Thyroid gland (tissue), 4 donors: ENCODE data around the gene ZNF423.

Experiments
- CTCF ChIP-seq, 6 experiments: fragments of 200-600 bp in 3 of 6; fragments of 450-650 bp in 3 of 6; sonication (generic) in 3 of 6; IDR thresholded peaks; one replicate each; pipeline ENCODE4 v1.5.1; 2016 to 2019; ENCODE audit warnings: antibody characterized with exemption in 6 of 6, mild to moderate bottlenecking in 2 of 6, inconsistent platforms in 1 of 6, moderate library complexity in 1 of 6
- POLR2A ChIP-seq, 2 donors: fragments of 450-650 bp; IDR thresholded peaks; one replicate each; pipeline ENCODE4 v1.6.1; 2017; ENCODE audit warnings: antibody characterized with exemption in 2 of 2, mild to moderate bottlenecking in 2 of 2, moderate library complexity in 1 of 2

- TF ChIP-seq CTCF (IDR thresholded peaks at IDR 0.05) = no peak
- TF ChIP-seq POLR2A (IDR thresholded peaks at IDR 0.05) = no peak
These were observed 397.1 kb downstream of the ZNF423 start for GRCh38 chr16:49458656-49459445.
